Germinal center (tissue), 1 donor: ENCODE results near the gene TCN1.

ENCODE experiments used
- DNase-seq: peaks from one replicate; pipeline ENCODE4 v3.0.0; 2012; ENCODE audit warnings: mixed read lengths, low spot score

Gene TCN1

GRCh38 chr11:59807047-59807610 lies 59.2 kb downstream of the TCN1 start:
- no peak for DNase-seq

GRCh38 chr11:59804061-59804460 lies 62.2 kb downstream of the TCN1 start:
- no peak for DNase-seq
